OCI-LY1 (cell line): ENCODE measurements around the gene SNX8.

Experiments used
- CTCF ChIP-seq: fragments of 200-600 bp; sonication (generic), shearing (Covaris generic); IDR thresholded peaks from 2 replicates; pipeline ENCODE4 v1.5.1; 2017; ENCODE audit warnings: mild to moderate bottlenecking, antibody characterized with exemption, low read length, moderate library complexity, mixed read lengths
- EZH2 ChIP-seq: fragments of 200-600 bp; sonication (generic), shearing (Covaris generic); IDR thresholded peaks from 2 replicates; pipeline ENCODE4 v1.8.0; 2017; ENCODE audit warnings: borderline replicate concordance, mixed run types, mild to moderate bottlenecking, antibody characterized with exemption, low read length, moderate library complexity, mixed read lengths

GRCh38 chr7:2357165-2357564, 42.9 kb upstream of the SNX8 start:
- no peak for TF ChIP-seq CTCF
- no peak for TF ChIP-seq EZH2
